GM21619 (cell line): ENCODE data around the gene SMOC1.

ENCODE experiments used
- ATAC-seq: cut with Tn5 transposase; IDR thresholded peaks from one replicate; pipeline ENCODE4 v1.9.1; 2021; ENCODE audit not compliant: unreplicated experiment

SMOC1 gene, protein sequence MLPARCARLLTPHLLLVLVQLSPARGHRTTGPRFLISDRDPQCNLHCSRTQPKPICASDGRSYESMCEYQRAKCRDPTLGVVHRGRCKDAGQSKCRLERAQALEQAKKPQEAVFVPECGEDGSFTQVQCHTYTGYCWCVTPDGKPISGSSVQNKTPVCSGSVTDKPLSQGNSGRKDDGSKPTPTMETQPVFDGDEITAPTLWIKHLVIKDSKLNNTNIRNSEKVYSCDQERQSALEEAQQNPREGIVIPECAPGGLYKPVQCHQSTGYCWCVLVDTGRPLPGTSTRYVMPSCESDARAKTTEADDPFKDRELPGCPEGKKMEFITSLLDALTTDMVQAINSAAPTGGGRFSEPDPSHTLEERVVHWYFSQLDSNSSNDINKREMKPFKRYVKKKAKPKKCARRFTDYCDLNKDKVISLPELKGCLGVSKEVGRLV

DNA sequence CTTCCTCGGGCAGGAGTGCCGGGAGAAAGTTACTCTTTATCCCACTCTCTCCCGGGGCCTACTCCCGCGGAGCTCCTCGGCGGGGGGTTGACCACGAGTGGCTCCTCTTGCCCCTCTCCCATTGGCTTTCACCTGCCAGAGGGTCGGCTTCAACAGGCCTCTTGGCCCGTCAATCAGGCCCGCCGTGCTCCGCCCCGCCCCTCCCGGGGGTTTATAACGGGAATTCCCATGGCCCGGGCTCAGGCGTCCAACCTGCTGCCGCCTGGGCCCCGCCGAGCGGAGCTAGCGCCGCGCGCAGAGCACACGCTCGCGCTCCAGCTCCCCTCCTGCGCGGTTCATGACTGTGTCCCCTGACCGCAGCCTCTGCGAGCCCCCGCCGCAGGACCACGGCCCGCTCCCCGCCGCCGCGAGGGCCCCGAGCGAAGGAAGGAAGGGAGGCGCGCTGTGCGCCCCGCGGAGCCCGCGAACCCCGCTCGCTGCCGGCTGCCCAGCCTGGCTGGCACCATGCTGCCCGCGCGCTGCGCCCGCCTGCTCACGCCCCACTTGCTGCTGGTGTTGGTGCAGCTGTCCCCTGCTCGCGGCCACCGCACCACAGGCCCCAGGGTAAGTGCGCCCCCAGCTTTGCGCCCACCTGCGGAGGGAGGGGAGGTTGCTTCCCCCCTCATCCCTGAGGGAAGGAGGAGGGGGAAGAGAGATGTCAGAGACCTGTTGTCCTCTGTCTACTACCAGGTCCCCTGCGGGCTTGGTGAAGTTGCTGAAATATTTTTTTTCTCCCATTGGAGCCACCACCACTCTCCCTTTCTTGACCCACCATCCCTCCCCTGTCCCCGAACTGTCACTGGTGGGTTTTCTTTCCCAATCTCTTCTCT, at the start of gene SMOC1:
Gene SMOC1 (plus strand): TSS at position 242 of the 869 bp plus-strand sequence. CDS start 263 bp downstream, at position 505.
- ATAC-seq: no peak

DNA sequence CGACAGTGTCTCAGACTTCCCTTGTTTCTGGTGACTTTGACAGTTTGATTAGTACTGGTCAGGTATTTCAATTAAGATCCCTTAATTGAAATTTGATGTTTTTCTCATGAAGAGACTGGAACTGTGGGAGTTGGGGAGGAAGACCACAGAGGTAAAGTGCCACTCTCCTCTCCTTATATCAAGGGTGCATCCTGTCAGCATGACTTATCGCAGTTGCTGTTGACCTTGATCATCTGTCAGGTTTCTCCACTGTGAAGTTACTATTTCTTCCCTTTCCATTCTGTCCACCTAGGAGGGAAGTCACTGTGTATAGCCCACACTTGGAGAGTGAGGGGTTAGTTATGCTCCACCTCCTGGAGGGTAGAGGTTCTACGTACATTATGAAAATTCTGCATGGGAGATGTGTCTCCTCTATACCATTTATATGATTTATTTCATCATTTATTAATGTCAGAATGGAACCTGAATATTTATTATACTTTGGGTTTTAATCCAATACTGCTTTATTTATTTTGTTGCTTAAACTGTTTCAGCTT, 40.3 kb upstream of the SMOC1 start:
- no peak for ATAC-seq

GRCh38 chr14:69839661-69840060, 39.6 kb upstream of the SMOC1 start:
- no peak for ATAC-seq

DNA sequence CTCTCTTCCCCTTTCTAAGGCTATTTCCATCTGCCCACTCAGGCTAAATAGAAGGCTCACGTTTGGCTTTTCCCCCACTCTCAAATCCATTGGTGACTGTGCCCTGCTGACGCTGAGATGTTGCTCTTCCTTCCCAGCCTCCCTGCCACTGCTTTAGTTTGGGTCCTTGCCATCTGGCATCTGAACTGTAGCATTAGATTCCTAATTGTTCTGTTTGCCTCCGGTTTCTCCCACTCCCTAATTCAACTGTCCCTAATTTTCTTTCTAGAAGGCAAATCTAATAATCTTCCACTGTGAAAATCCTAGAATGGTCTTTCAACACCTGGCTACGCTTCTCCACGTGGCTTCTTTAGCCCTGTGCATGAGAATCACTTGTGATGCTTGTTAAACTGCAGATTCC, 37.6 kb upstream of the SMOC1 start:
- ATAC-seq: no peak

DNA sequence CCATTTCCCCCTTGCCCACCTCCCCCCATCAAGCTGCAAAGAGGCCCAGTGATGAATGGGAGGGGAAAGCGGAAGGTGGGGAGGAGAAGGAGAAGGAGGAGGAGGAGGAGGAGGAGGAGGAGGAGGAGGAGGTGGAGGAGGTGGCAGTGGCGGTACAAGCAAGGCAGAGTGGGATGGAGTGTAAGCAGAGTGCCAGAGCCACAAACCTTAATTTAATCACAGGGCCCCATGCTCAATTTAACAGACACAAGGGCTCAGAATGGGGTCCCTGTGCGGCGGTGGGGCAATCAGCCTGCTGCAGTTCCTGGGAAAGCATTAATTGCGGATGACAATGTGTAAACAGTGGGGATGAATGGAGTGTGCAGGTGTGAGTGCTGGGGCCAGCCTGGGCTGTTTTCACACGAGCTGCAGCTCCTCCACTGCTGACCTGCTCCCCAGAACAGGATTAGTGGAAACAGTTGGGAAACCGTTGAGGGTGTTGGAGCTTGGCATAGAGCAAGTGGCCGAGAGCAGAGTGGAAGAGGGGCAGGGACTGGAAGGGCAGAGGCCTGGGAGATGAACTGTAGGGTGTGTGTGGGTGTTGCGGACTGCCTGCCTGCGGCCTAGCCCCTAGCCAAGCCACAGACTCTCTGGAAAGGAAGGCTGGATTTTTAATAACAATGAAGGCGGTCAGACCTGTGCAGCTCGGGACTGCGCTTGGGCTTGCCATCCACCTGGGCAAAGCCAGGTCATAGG, 36.4 kb upstream of the SMOC1 start:
- ATAC-seq: no peak

- ATAC-seq: no peak
Observed at GRCh38 chr14:69844171-69844570, 35.0 kb upstream of the SMOC1 start.

- no peak for ATAC-seq
Observed at GRCh38 chr14:69845050-69845581, 34.1 kb upstream of the SMOC1 start.

- no peak for ATAC-seq
Observed at GRCh38 chr14:69845787-69846186, 33.4 kb upstream of the SMOC1 start.

GRCh38 chr14:69848156-69848555, 31.1 kb upstream of the SMOC1 start:
- no peak for ATAC-seq

- ATAC-seq: no peak
Observed at GRCh38 chr14:69848903-69849391, 30.3 kb upstream of the SMOC1 start.

DNA sequence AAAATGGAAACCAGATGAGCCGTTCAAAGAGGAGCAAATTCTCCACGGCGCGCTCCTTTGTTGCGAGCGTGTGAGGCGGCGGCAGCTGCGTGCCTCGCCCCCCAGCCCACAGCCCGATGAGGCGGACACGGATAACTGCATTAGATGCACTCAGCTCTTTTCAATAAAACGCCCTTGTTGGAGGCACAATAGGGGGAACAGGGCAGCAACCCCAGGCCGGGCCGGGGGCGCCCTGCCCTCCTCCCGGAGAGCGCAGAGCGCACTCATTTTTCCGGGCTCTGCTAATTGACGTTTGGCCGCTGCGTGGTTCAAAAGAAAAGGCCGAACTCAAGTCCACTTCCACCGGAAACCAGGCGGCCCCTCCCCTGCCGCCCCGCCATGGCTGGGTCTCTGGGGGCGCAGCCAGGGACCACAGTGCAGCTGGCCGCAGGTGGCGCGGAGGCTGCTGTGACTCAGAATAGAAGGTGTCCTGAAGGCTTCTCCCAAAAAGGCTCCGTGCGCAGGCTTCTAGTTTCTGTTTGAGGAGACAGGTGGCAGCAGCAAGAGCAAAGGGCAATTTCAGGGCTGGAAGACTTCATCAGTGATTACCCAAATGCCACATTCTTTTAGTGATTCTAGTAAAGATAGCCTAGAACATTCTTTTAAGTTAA, 29.0 kb upstream of the SMOC1 start:
- ATAC-seq: no peak

DNA sequence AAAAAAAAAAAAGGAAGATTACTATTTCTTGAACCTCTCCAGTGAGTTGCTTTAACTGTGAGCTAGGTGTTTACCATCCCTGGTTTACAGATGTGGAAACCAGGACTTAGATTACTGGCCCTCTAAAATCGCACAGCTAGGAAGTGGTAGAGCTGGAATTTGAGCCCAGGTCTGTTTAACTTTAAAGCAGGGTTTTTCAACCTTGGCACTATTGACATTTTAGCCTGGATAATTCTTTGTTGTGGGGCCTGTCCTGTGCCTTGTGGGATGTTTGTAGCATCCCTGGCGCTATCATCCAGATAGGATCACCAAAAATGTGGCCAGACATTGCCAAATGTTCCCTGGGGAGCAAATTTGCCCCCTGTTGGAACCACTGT, 28.5 kb upstream of the SMOC1 start:
- ATAC-seq: no peak

DNA sequence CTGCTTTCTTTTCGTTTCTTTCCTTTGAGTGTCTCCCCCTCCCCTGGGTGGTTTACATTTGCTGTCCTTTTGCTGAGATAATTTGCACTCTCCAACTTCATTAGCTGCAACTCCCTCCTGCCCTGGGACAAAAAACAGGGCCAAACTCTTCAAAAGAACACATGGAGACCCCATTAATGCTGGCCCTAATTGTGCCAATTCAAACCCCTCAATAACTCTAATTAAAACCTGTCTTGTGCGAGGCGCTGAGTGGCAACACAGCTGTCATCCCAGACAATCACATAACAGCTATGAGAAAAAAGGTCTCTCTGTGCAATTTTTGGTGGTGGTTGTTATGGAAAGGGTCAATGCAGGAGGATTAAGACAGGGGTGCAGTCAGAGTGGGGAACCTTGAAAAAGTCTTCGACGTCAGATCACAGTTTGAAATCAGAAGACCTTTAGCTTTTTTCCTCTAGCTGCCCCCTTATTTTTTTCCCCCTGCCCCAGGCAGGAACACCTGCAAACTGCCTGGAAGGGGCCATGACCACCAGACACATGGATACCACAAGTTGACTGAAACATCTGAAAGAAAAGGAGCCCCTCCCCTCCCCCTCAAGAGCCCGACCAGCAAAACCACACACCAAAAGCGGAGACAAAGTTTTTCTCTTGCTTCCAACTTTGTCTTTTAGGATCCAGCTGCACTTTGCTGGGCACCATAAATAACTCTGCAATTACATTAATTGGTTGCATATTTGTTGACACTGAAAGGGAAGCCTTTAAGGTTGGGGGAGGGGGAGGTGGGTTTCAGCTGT, 26.5 kb upstream of the SMOC1 start:
- ATAC-seq: no peak

- no peak for ATAC-seq
Observed at GRCh38 chr14:69853774-69854173, 25.4 kb upstream of the SMOC1 start.

- no peak for ATAC-seq
Observed at GRCh38 chr14:69854598-69854997, 24.6 kb upstream of the SMOC1 start.

GRCh38 chr14:69855180-69855832, 23.9 kb upstream of the SMOC1 start:
- ATAC-seq: no peak

DNA sequence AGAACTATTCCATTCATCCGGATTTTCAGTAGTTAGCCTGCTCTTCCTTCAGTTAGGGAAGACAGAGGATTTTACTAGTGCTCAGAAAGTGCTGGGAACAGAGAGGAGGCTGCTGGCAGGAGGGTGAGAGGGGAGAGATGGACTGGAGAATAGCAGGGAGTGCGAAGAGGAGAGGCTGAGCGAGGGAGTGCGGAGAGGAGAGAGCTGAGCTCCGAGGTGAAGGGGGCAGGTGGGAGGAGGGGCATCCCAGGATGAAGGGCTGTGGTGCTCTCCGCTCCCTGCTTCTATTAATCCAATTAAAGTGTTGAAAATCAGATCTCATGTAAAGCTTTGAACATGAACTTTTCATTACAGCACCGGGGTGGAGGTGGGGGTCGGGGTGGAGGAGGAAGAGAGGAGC, 20.4 kb upstream of the SMOC1 start:
- no peak for ATAC-seq

DNA sequence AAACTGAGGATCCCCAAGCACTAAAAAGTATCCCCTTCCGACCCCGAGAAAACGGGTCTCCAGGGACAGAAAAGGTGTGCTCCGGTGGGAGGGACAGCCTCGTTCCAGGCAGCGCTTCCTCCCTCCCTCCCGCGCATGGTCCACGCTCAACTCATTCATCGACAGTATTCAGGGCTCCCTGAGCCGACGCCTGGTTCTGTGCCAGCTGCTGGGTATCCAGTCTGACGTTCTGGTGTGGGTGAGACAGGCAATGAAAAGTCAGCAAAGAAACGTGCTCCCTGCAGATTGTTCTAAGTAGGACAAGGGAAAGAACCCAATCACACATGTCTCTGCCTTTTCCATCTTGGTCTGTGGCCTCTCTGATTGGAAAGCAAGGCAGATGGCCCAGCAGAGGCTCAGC, 19.6 kb upstream of the SMOC1 start:
- ATAC-seq: no peak

DNA sequence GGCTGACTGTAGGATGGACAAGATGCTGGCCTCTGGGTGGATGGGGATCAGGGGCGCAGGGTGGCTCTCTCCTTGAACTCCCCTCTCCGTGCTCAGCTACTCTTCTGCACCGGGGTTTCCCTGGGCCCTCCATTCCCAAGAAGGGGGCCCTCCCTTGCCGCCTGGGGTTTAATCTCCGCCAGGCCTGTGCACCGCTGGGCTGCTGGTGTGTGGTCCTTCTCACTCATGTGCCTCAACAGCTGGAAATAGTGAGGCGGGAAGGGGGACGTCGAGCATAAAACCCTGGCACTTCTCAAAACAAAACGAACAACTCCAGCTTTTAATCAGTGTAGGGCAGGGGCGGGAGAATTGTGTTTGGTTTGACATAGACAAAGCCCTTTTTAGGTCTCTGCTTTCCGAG, 19.0 kb upstream of the SMOC1 start:
- ATAC-seq: no peak
